B cell (primary cell): ENCODE measurements around the gene CLDN4. TPM values are rescaled to one million over a fixed set of nuclear protein-coding genes. Genes with fewer than 3 reads are reported as not detected.

ENCODE experiments used
- ATAC-seq: fragments of 200-7000 bp; cut with Tn5 transposase; one replicate; pipeline ENCODE4 v1.10.0; 2021; ENCODE audit warnings: low read depth, mild to moderate bottlenecking, moderate number of reproducible peaks, moderate library complexity
- CTCF ChIA-PET: fragments of 350-600 bp; sonication (Branson Sonifier 250); formaldehyde crosslinking; loops from one replicate; lab custom pipeline; 2021; ENCODE audit warnings: antibody characterized with exemption, inconsistent platforms; lab: Charles Lee
- POLR2A ChIA-PET: fragments of 350-600 bp; sonication (Branson Sonifier 250); formaldehyde crosslinking; loops from one replicate; lab custom pipeline; 2021; ENCODE audit warnings: antibody characterized with exemption; lab: Charles Lee
- DNase-seq: peaks from one replicate; pipeline ENCODE4 v3.0.0; 2013
- H2AFZ ChIP-seq: 2 replicates; pipeline ENCODE4 v1.6.1; 2012; ENCODE audit warnings: mild to moderate bottlenecking, low read depth, low read length; ENCODE audit not compliant: insufficient read depth, poor library complexity, severe bottlenecking
- H3K27ac ChIP-seq, 2 donors: 1 replicate in 1 of 2; 2 replicates in 1 of 2; pipeline ENCODE4 v1.5.1; 2012 to 2013; ENCODE audit warnings: low read length in 2 of 2, mild to moderate bottlenecking in 2 of 2, moderate library complexity in 1 of 2
- H3K27me3 ChIP-seq, 4 experiments: fragments of 200-600 bp in 1 of 4; sonication (generic) in 1 of 4; replicated peaks in 1 of 4; 1 replicate in 2 of 4; 2 replicates in 2 of 4; pipeline versions ENCODE4 v1.6.1 to v1.7.0; 2013 to 2016; ENCODE audit warnings: low read length in 3 of 4, mild to moderate bottlenecking in 2 of 4, mixed read lengths in 1 of 4, moderate library complexity in 1 of 4; ENCODE audit not compliant: insufficient read depth in 4 of 4, control insufficient read depth in 3 of 4; ENCODE audit errors: control extremely low read depth in 1 of 4
- H3K36me3 ChIP-seq, 2 experiments: replicated peaks in 1 of 2; 1 replicate in 1 of 2; 2 replicates in 1 of 2; pipeline versions ENCODE4 v1.6.1 to v1.7.1; 2013; ENCODE audit warnings: low read length in 1 of 2; ENCODE audit not compliant: insufficient read depth in 2 of 2, control insufficient read depth in 1 of 2; ENCODE audit errors: control extremely low read depth in 1 of 2, extremely low read depth in 1 of 2
- H3K4me1 ChIP-seq, 2 donors: fragments of 200-600 bp in 1 of 2; sonication (generic) in 1 of 2; 1 replicate in 1 of 2; 2 replicates in 1 of 2; pipeline versions ENCODE4 v1.5.1 to v1.6.1; 2013 to 2017; ENCODE audit warnings: low read length in 2 of 2; ENCODE audit not compliant: control insufficient read depth in 2 of 2, insufficient read depth in 2 of 2
- H3K4me2 ChIP-seq: replicated peaks from 2 replicates; pipeline ENCODE3; 2012; ENCODE audit warnings: mild to moderate bottlenecking, low read depth, low read length; ENCODE audit not compliant: poor library complexity, severe bottlenecking
- H3K4me3 ChIP-seq, 5 experiments: fragments of 200-600 bp in 1 of 5; sonication (generic) in 1 of 5; 1 replicate in 3 of 5; 2 replicates in 2 of 5; pipeline versions ENCODE4 v1.5.1 to v1.7.0; 2011 to 2016; ENCODE audit warnings: low read length in 4 of 5, mild to moderate bottlenecking in 4 of 5, low read depth in 2 of 5, control low read depth in 1 of 5, moderate library complexity in 1 of 5; ENCODE audit not compliant: insufficient read depth in 1 of 5; ENCODE audit errors: control extremely low read depth in 1 of 5, extremely low read depth in 1 of 5
- H3K79me2 ChIP-seq: fragments of 200-600 bp; sonication (generic); one replicate; pipeline ENCODE4 v1.6.0; 2016; ENCODE audit warnings: low read length; ENCODE audit not compliant: control insufficient read depth, insufficient read depth
- H3K9ac ChIP-seq: fragments of 200-600 bp; sonication (generic); 2 replicates; pipeline ENCODE4 v1.6.1; 2017; ENCODE audit warnings: mild to moderate bottlenecking, low read length, moderate library complexity
- H3K9me3 ChIP-seq, 3 donors: one replicate each; pipeline versions ENCODE4 v1.6.1 to v1.7.1; 2013; ENCODE audit warnings: low read length in 2 of 3; ENCODE audit not compliant: control insufficient read depth in 2 of 3, insufficient read depth in 1 of 3; ENCODE audit errors: control extremely low read depth in 1 of 3
- H4K20me1 ChIP-seq: 2 replicates; pipeline ENCODE4 v1.6.0; 2012; ENCODE audit warnings: mild to moderate bottlenecking, low read length; ENCODE audit not compliant: insufficient read depth, control insufficient read depth, poor library complexity, severe bottlenecking
- H3K27ac Mint-ChIP-seq: one replicate; pipeline ENCODE4 v1.8.0; 2021; ENCODE audit warnings: mixed read lengths
- H3K27me3 Mint-ChIP-seq: one replicate; pipeline ENCODE4 v1.8.0; 2021; ENCODE audit warnings: mixed read lengths
- H3K4me1 Mint-ChIP-seq: one replicate; pipeline ENCODE4 v1.8.0; 2021; ENCODE audit warnings: mixed read lengths
- H3K4me3 Mint-ChIP-seq: one replicate; pipeline ENCODE4 v1.8.0; 2021; ENCODE audit warnings: mixed read lengths
- H3K9me3 Mint-ChIP-seq: one replicate; pipeline ENCODE4 v1.8.0; 2022; ENCODE audit warnings: mixed read lengths; ENCODE audit not compliant: insufficient read depth
- CTCF ChIP-seq: fragments of 200-600 bp; IDR thresholded peaks from one replicate; pipeline ENCODE4 v1.8.0; 2022; ENCODE audit warnings: antibody characterized with exemption, mild to moderate bottlenecking
- EZH2 ChIP-seq: IDR thresholded peaks from 2 replicates; pipeline ENCODE4 v1.6.1; 2012; ENCODE audit warnings: borderline replicate concordance, low read depth, mild to moderate bottlenecking, moderate library complexity, low read length; ENCODE audit not compliant: insufficient read depth, poor library complexity, severe bottlenecking
- WGBS: methylation state at CpG from one replicate; pipeline ENCODE4 v1.1.5; 2013; ENCODE audit warnings: missing lambda C conversion rate; ENCODE audit not compliant: insufficient coverage; 5-methylcytosine and 5-hydroxymethylcytosine counted together
- intact Hi-C: fragments of 100-400 bp; cut with micrococcal nuclease; formaldehyde crosslinking; loops from one replicate; pipeline ENCODE4 v1.10.0; 2022
- polyA plus RNA-seq: library from polyadenylated mRNA; depleted of rRNA; stranded (reverse); fragments of >200 nt; gene quantifications from 2 replicates; pipeline ENCODE4 v1.2.3, GENCODE V29; 2012
- total RNA-seq, 2 donors: library from RNA; stranded (reverse); fragments of 120-200 nt in 1 of 2; gene quantifications; 1 replicate in 1 of 2; 2 replicates in 1 of 2; pipeline versions ENCODE4 v1.2.3 to v1.2.4, GENCODE V29; 2013 to 2022

The CLDN4 gene
- total and polyA plus RNA-seq, 2 donors (not counting 1 experiment from before 2014, with no cell fraction given) = 0.09 TPM; not detected in 1

GRCh38 chr7:73851410-73852338 lies 20.9 kb downstream of the CLDN4 start:
- H2AFZ ChIP-seq = no peak overlapping the region
- TF ChIP-seq CTCF (no peak), EZH2 (no peak)
- no peaks in the 10 kb centered on the region for H4K20me1 ChIP-seq
- no peak overlapping the region for H3K4me3 Mint-ChIP-seq
- no peaks in the 10 kb centered on the region for H3K9me3 Mint-ChIP-seq
- 78% methylated on average over 3 of the region's 8 CpGs for WGBS
- peaks cover 13% of the 10 kb centered on the region for H3K4me1 Mint-ChIP-seq
- H3K9ac ChIP-seq = no peak overlapping the region
- ATAC-seq (peak; percentile 41), DNase-seq (no peak)
- POLR2A ChIA-PET = interaction anchor here (0.6 kb wide), 1 partner anchor 9 kb away, joined by 5 read pairs; the partner anchor contains the start of gene METTL27
- CTCF ChIA-PET = interaction anchor here (1.1 to 1.4 kb wide), 3 partner anchors 25 to 245 kb away, joined by 3 to 6 read pairs (median 3); no protein-coding TSS in a partner anchor
- H3K36me3 ChIP-seq = no peaks in the 10 kb centered on the region
- peaks cover 3 to 10% of the 10 kb centered on the region in 2 donors for H3K4me1 ChIP-seq
- H3K79me2 ChIP-seq = no peaks in the 10 kb centered on the region
- H3K27me3 ChIP-seq = peaks cover 0 to 16% (median 3%) of the 10 kb centered on the region in 4 experiments
- H3K4me2 ChIP-seq = no peak overlapping the region
- H3K27me3 Mint-ChIP-seq = peaks cover 29% of the 10 kb centered on the region
- H3K9me3 ChIP-seq = peaks cover 0 to 4% (median 0%) of the 10 kb centered on the region in 3 donors
- no peak overlapping the region for H3K4me3 ChIP-seq
- no peak overlapping the region for H3K27ac Mint-ChIP-seq
- H3K27ac ChIP-seq = no peak overlapping the region
- intact Hi-C loops = no loop called here

- Histone ChIP-seq H3K4me1 (peaks cover 3 to 8% of the 10 kb centered on the region in 2 donors), H4K20me1 (no peaks in the 10 kb centered on the region), H3K27ac (no peak overlapping the region), H3K4me3 (no peak overlapping the region), H3K79me2 (no peaks in the 10 kb centered on the region), H3K4me2 (no peak overlapping the region), H3K9me3 (peaks cover 0 to 4% (median 0%) of the 10 kb centered on the region in 3 donors), H3K27me3 (peaks cover 0 to 16% (median 3%) of the 10 kb centered on the region in 4 experiments), H2AFZ (no peak overlapping the region), H3K36me3 (no peaks in the 10 kb centered on the region), H3K9ac (no peak overlapping the region)
- H3K4me1 Mint-ChIP-seq = peaks cover 11% of the 10 kb centered on the region
- no peak for ATAC-seq
- intact Hi-C loops = no loop called here
- no peak overlapping the region for H3K27ac Mint-ChIP-seq
- no peaks in the 10 kb centered on the region for H3K9me3 Mint-ChIP-seq
- ChIA-PET POLR2A (no interaction called here), CTCF (interaction anchor here (5.6 kb wide), 1 partner anchor 42 kb away, joined by 41 read pairs; no protein-coding TSS in a partner anchor)
- no peak overlapping the region for H3K4me3 Mint-ChIP-seq
- DNase-seq = no peak
- H3K27me3 Mint-ChIP-seq = peaks cover 32% of the 10 kb centered on the region
- no CpG with 5 or more reads among the region's 5 CpGs for WGBS
- no peak for TF ChIP-seq EZH2
- TF ChIP-seq CTCF = no peak
Measured at GRCh38 chr7:73852500-73852899, 21.7 kb downstream of the CLDN4 start.
